ENCODE data around the gene CCR5AS.
"Not testable (repeated sequence)": the region's sequence is repeated elsewhere in the genome, so short reads cannot be mapped to it uniquely, and the experiment has no call there.

The CCR5AS gene

GRCh38 chr3:46406788-46407611 lies at the start of gene CCR5AS, which contains the start of gene CCRL2:
Gene CCR5AS, minus strand, starts transcription at chr3:46407066.
Gene CCRL2, plus strand, starts transcription at chr3:46407259. Its CDS starts 821 bp downstream, at chr3:46408080.
- no peak for DNase-seq

GRCh38 chr3:46456118-46456517 lies 49.3 kb upstream of the CCR5AS start:
- no peak for DNase-seq

GRCh38 chr3:46455231-46456115 lies 48.6 kb upstream of the CCR5AS start:
- DNase-seq = no peak

- no peak for DNase-seq
Measured at GRCh38 chr3:46454606-46455005, 47.7 kb upstream of the CCR5AS start.

GRCh38 chr3:46454209-46454595 lies 47.3 kb upstream of the CCR5AS start:
- no peak for DNase-seq

- no peak for DNase-seq
Measured at GRCh38 chr3:46453526-46454208, 46.8 kb upstream of the CCR5AS start.

GRCh38 chr3:46449755-46450552 lies 43.1 kb upstream of the CCR5AS start:
- no peak for DNase-seq

GRCh38 chr3:46448721-46449120 lies 41.9 kb upstream of the CCR5AS start:
- DNase-seq = no peak

- DNase-seq = no peak
Measured at GRCh38 chr3:46447228-46447985, 40.5 kb upstream of the CCR5AS start.

GRCh38 chr3:46442576-46443530 lies 36.0 kb upstream of the CCR5AS start:
- DNase-seq = no peak

GRCh38 chr3:46440531-46441294 lies 33.8 kb upstream of the CCR5AS start:
- DNase-seq = no peak

GRCh38 chr3:46438831-46439230 lies 32.0 kb upstream of the CCR5AS start:
- no peak for DNase-seq

- no peak for DNase-seq
Measured at GRCh38 chr3:46435081-46435726, 28.3 kb upstream of the CCR5AS start.

GRCh38 chr3:46433841-46434240 lies 27.0 kb upstream of the CCR5AS start:
- DNase-seq = no peak

GRCh38 chr3:46433118-46433517 lies 26.3 kb upstream of the CCR5AS start:
- DNase-seq = not testable (repeated sequence)

- not testable (repeated sequence) for DNase-seq
Measured at GRCh38 chr3:46431905-46432304, 25.0 kb upstream of the CCR5AS start.

GRCh38 chr3:46430879-46431278 lies 24.0 kb upstream of the CCR5AS start:
- not testable (repeated sequence) for DNase-seq

- DNase-seq = no peak
Measured at GRCh38 chr3:46429671-46430070, 22.8 kb upstream of the CCR5AS start.

Data from skin of body (tissue), 1 donor.